AG09309 (cell line): ENCODE results near the gene WDR12.
"Not testable (repeated sequence)": the region's sequence is repeated elsewhere in the genome, so short reads cannot be mapped to it uniquely, and the experiment has no call there.

Source experiments
- DNase-seq: peaks from one replicate; pipeline ENCODE4 v3.0.0-alpha.2; 2010; ENCODE audit warnings: low read depth
- H3K4me3 ChIP-seq: 2 replicates; pipeline ENCODE4 v1.5.1; 2011; ENCODE audit warnings: mild to moderate bottlenecking, low read depth, low read length, moderate library complexity; ENCODE audit not compliant: control insufficient read depth
- TF ChIP-seq, protein P1 (sequence below): IDR thresholded peaks from 2 replicates; pipeline ENCODE4 v1.5.1; 2011; ENCODE audit warnings: mild to moderate bottlenecking, low read depth, low read length, inconsistent platforms; ENCODE audit not compliant: insufficient read depth, control insufficient read depth; ENCODE audit errors: missing control alignments

The WDR12 gene

DNA sequence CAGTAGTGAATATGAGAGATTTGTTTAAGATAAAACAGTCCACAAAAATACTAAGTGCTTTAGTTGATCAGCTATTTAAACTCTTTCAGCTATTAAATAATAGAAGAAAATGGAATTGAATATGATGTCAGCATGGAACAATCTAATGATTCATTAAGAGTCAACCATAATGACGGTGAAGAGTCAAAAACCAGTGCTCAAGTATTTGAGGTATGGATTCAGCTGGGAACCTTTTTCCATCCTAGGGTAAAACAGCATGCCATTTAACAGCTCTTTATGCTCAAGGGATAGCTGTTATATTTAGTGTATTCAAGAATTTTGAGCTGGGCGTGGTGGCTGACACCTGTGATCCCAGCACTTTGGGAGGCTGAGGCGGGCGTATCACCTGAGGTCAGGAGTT, 30.3 kb upstream of the WDR12 start:
- TF ChIP-seq, protein P1, sequence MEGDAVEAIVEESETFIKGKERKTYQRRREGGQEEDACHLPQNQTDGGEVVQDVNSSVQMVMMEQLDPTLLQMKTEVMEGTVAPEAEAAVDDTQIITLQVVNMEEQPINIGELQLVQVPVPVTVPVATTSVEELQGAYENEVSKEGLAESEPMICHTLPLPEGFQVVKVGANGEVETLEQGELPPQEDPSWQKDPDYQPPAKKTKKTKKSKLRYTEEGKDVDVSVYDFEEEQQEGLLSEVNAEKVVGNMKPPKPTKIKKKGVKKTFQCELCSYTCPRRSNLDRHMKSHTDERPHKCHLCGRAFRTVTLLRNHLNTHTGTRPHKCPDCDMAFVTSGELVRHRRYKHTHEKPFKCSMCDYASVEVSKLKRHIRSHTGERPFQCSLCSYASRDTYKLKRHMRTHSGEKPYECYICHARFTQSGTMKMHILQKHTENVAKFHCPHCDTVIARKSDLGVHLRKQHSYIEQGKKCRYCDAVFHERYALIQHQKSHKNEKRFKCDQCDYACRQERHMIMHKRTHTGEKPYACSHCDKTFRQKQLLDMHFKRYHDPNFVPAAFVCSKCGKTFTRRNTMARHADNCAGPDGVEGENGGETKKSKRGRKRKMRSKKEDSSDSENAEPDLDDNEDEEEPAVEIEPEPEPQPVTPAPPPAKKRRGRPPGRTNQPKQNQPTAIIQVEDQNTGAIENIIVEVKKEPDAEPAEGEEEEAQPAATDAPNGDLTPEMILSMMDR: no peak
- no peak for DNase-seq
- H3K4me3 ChIP-seq: no peak overlapping the region

DNA sequence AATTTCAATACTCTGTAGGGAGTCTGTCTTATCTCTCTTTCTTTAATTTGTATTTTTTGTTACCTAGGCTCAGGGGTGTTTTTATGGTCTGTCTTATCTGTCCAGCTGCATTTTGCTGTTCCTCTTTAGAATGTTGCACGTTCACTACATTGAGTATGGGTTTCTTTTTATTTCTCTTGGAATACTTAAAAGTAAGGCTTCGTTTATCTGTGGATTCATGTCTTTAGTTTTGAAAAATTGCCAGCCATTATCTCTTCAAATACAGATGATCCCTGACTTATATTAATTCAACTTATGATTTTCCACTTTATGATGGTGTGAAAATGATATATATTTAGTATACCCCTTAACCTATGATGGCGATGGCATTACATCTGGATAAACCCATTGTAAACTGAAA, 27.5 kb upstream of the WDR12 start:
- TF ChIP-seq, protein P1: no peak
- H3K4me3 ChIP-seq: no peak overlapping the region
- no peak for DNase-seq

GRCh38 chr2:202934456-202934855, 23.0 kb upstream of the WDR12 start:
- TF ChIP-seq, protein P1: no peak
- DNase-seq: no peak
- H3K4me3 ChIP-seq: no peak overlapping the region

- TF ChIP-seq, protein P1: no peak
- DNase-seq: no peak
- H3K4me3 ChIP-seq: no peak overlapping the region
Measured at GRCh38 chr2:202933958-202934357, 22.5 kb upstream of the WDR12 start.

GRCh38 chr2:202933139-202933510, 21.7 kb upstream of the WDR12 start:
- DNase-seq: no peak
- TF ChIP-seq, protein P1: no peak
- no peak overlapping the region for H3K4me3 ChIP-seq

- H3K4me3 ChIP-seq: no peak overlapping the region
- TF ChIP-seq, protein P1: no peak
- peak; percentile 46 for DNase-seq
Measured at GRCh38 chr2:202932425-202933138, 21.1 kb upstream of the WDR12 start.

GRCh38 chr2:202918860-202919259, 7.4 kb upstream of the WDR12 start:
- no peak overlapping the region for H3K4me3 ChIP-seq
- TF ChIP-seq, protein P1: no peak
- DNase-seq: no peak

- DNase-seq: not testable (repeated sequence)
- peak overlapping the region; percentile 95 for H3K4me3 ChIP-seq
Measured at GRCh38 chr2:202912342-202913201, 1.1 kb upstream of the WDR12 start.
